GM18907 (cell line): Measurements from ENCODE around the gene ABCB9.

Experiments
- ATAC-seq: cut with Tn5 transposase; IDR thresholded peaks from one replicate; pipeline ENCODE4 v1.9.1; 2021; ENCODE audit warnings: mild to moderate bottlenecking, moderate library complexity; ENCODE audit not compliant: unreplicated experiment

Gene ABCB9

GRCh38 chr12:122966743-122967550 lies 684 bp upstream of the ABCB9 start:
- no peak for ATAC-seq

- no peak for ATAC-seq
These were observed 927 bp downstream of the ABCB9 start for GRCh38 chr12:122965321-122965751.

- no peak for ATAC-seq
These were observed 1.6 kb downstream of the ABCB9 start for GRCh38 chr12:122964439-122965257.

DNA sequence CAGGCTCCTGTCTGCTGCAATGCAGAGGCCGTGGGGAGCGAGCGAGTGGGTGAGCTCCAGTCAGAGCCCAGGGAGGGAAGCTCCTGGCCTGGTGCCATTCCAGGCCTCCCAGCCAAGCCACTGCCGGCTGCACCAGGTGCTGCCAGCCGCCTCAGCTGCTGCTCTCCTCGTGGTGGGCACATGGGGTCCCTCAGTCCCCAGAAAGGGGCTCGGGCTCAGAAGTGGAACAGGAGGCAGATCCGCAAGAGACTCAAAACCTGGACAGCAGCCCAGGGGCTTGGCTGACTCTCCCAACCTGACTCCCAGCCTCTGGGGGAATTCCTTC lies 2.4 kb downstream of the ABCB9 start:
- ATAC-seq, result no peak

- no peak for ATAC-seq
These were observed 4.5 kb downstream of the ABCB9 start for GRCh38 chr12:122961531-122962329.

DNA sequence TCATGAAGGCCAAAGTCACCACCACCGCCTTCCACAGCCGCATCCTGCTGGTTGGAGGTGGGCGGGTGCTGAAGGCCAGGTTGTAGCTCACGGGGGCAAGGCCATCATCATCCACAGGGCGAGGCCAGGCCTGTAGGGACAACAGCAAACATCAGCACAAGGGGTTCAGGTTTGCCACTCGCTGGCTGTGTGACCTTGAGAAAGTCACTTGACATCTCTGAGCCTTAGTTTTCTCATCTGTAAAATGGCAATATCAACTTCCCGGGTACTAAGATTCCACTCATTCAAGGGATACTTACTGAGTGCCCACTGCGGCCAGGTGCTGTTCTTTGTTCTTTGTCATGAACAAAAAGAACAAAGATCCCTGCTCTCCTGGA lies 6.1 kb downstream of the ABCB9 start:
- ATAC-seq, result no peak

DNA sequence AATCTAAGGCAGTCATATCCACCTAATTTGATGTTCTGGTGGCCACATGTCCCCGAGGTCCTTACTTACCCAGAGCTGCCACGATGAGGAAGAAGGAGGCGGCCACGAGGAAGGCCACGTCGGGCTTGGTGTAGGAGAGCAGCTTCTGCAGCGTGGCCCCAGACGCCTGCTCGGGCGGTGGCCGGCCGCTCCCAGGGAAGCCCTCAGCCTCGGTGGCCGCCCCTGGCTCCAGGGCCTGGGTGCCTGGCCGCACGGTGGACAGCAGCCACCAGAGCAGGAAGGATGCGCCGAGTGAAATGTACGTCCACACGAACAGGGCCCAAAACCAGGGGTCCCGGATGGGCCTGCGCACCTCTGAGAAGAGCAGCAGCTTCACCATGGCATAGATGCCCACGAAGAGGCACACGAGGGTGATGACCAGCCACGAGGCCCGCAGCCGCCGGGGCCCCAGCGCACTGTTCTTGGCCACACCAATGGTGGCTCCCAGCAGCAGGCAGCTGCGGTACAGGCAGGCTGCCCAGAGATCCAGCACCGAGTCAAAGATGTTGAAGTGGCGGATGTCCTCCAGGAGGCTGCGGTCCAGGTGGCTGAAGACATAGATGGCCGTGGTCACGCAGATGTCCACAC lies 6.6 kb downstream of the ABCB9 start:
- ATAC-seq, result no peak

GRCh38 chr12:122958198-122958888 lies 7.9 kb downstream of the ABCB9 start:
- ATAC-seq, result no peak

DNA sequence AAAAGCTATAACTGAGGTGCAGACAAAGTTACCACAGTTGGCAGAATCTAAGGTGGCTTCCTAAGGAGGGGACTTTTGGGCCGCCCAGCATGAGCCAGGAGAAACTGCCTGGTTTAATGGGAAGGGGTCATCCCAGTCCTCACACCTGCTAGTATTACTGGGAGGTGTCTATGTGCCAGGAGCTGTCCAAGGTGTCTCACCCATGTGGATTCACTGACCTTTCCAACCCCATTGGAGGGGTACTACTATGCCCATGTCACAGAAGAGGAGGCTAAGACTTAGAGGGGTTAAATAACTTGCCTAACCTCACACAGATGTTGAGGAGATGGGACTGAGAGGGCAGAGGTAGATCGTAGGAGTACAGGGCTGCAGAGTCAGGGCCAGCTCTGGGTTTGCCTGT lies 10.2 kb downstream of the ABCB9 start:
- no peak for ATAC-seq

DNA sequence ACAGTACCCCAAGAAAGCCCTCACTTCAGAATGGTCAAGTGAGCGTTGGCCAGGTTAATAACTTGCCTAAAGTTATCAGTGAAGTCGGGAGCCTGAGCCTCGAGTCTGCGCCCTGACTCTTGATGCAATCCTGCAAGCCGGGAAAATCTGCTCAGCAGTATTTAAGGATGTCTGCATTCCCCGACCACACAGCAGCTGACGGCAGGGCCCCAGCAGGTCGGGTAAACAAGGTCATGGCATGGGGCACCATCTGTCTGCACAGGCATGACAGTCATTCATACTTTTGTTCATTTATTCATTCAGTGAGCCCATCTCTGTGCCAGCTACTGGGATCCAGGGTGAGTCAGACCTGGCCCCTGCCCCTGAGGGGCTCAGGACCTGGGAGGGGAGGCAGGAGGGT lies 11.1 kb downstream of the ABCB9 start:
- no peak for ATAC-seq

GRCh38 chr12:122951979-122952892 lies 14.0 kb downstream of the ABCB9 start:
- peak; percentile 63 for ATAC-seq

- ATAC-seq, result no peak
These were observed 14.9 kb downstream of the ABCB9 start for GRCh38 chr12:122951406-122951805.

- no peak for ATAC-seq
These were observed 16.2 kb downstream of the ABCB9 start for GRCh38 chr12:122949816-122950675.

DNA sequence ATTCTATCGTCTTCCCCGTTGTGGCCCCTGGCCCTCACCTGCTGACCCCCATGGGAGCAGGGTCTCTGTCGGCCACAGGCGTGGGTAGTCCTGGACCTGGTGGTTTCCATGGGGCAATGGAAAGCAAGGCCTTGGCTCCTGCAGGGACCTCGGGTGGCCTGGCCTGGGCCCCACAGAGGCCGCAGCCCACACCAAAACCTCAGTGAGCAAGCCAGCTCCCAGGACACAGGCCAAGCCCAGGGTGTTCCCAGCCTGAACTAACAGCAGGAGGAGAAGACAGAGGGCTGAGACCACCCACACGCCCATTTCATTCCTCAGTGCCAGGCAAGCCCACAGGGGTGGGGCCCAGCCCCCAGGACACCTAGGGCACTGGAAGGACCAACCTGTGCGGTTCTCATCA lies 16.9 kb downstream of the ABCB9 start:
- ATAC-seq, result no peak

DNA sequence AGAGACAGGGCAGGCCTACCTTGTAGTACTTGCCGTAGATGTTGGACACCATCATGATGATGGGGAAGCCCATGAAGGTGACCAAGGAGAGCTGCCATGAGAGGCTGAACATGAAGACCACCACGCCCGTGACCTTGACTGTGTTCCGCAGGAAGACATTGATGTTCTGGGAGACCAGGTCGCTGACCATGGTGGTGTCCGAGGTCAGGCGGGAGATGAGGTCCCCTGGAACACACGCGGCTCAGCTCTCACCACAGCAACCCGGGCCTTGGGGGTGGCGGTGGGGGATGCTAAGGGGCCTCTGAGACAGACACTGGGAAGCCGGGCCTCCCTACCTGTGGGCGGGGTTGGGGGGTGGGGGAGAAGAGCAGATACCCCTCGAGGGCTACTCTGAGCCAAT lies 17.7 kb downstream of the ABCB9 start:
- no peak for ATAC-seq

- peak; percentile 13 for ATAC-seq
These were observed 18.9 kb downstream of the ABCB9 start for GRCh38 chr12:122947352-122947792.

DNA sequence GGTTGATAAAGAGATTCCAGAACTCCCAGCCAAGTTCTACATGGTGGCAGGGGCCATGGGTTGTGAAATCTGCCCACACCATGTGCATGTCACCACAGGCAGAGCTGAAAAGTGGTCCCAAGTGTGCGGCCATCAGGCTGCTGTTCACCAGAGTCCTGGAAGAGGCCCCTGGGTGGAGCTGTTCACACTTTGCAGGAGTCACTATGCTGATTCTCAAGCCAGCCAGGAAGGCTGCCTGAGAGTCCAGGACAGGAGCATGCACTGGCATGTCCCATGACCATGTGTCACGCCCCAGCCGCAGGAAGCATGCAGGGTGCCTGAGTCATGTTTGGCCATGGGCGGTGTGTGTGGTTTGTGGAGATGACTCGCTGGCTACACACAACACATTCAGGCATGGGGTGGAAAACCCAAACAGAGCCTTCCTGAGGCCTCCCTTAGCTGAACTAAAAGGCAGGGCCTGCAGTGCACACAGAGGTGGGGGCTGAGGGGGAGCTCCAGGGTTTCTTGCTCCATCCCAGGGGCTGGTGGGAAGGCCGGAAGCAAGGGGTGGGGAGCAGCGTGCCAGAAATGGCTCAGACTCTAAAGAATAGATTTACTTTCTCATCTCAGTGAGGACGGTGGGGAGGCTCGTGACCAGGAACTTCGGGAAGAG lies 19.4 kb downstream of the ABCB9 start:
- peak; percentile 78 for ATAC-seq
